Upper lobe of right lung (tissue), 1 donor: ENCODE measurements around the gene THOC7. TPM values are rescaled to one million over a fixed set of nuclear protein-coding genes. Genes with fewer than 3 reads are reported as not detected.
A peak's percentile ranks its signal among the peaks of the same experiment; 100 is the strongest.

Experiments used
- ATAC-seq: fragments of 200-7000 bp; cut with Tn5 transposase; one replicate; pipeline ENCODE4 v1.9.1; 2020; ENCODE audit warnings: mild to moderate bottlenecking, moderate library complexity
- DNase-seq: peaks from one replicate; pipeline ENCODE4 v3.0.0-alpha.2; 2020
- H3K27ac ChIP-seq: fragments of 200-600 bp; one replicate; pipeline ENCODE4 v1.8.0; 2022
- H3K27me3 ChIP-seq: fragments of 200-600 bp; one replicate; pipeline ENCODE4 v1.8.0; 2022; ENCODE audit warnings: mild to moderate bottlenecking
- H3K36me3 ChIP-seq: fragments of 200-600 bp; one replicate; pipeline ENCODE4 v1.8.0; 2022
- H3K4me1 ChIP-seq: fragments of 200-600 bp; one replicate; pipeline ENCODE4 v1.8.0; 2022
- H3K4me3 ChIP-seq: fragments of 200-600 bp; one replicate; pipeline ENCODE4 v1.8.0; 2022; ENCODE audit warnings: mild to moderate bottlenecking
- H3K9me3 ChIP-seq: fragments of 200-600 bp; one replicate; pipeline ENCODE4 v1.8.0; 2022
- intact Hi-C: fragments of 100-400 bp; cut with DNase I; formaldehyde crosslinking; loops from one replicate; pipeline ENCODE4 v1.11.0; 2022
- total RNA-seq: library from RNA; stranded (reverse); fragmentation: NEBNext Ultra II Directional; extraction: Animal tissue kit (Norgen Biotek cat#: 25700); gene quantifications from one replicate; pipeline ENCODE4 v1.2.1, GENCODE V29; 2021
- TF ChIP-seq, protein P1 (sequence below): fragments of 200-600 bp; IDR thresholded peaks from one replicate; pipeline ENCODE4 v1.8.0; 2022; ENCODE audit warnings: antibody characterized with exemption
- donor health status: DM: no; HTN: yes; CAD: no; lungs with severe emphysema.

Gene THOC7
- total RNA-seq, 1 donor from 2014 or later: 46.9 TPM

DNA sequence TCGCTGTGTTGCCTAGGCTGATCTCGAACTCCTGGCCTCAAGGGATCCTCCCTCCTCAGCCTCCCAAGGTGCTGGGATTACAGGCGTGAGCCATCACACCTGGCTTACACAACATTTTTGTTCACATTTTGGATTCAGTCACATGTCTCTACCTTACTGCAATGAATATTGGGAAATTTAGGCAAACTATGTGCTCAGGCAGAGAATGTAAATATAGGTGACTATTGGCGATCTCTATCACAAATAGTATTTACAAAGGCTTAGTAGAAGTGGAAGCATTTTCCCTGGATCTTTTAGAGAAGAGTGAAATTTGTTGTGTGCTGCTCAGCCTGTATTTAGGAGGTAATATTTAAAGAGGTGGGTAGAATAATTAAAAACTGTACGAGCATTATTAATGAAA lies 27.9 kb upstream of the THOC7 start:
- no peak for DNase-seq
- Histone ChIP-seq H3K36me3 (no peaks in the 10 kb centered on the region), H3K27ac (no peak overlapping the region), H3K9me3 (no peaks in the 10 kb centered on the region), H3K4me1 (peaks cover 10% of the 10 kb centered on the region), H3K27me3 (no peaks in the 10 kb centered on the region), H3K4me3 (no peak overlapping the region)
- TF ChIP-seq, protein P1, sequence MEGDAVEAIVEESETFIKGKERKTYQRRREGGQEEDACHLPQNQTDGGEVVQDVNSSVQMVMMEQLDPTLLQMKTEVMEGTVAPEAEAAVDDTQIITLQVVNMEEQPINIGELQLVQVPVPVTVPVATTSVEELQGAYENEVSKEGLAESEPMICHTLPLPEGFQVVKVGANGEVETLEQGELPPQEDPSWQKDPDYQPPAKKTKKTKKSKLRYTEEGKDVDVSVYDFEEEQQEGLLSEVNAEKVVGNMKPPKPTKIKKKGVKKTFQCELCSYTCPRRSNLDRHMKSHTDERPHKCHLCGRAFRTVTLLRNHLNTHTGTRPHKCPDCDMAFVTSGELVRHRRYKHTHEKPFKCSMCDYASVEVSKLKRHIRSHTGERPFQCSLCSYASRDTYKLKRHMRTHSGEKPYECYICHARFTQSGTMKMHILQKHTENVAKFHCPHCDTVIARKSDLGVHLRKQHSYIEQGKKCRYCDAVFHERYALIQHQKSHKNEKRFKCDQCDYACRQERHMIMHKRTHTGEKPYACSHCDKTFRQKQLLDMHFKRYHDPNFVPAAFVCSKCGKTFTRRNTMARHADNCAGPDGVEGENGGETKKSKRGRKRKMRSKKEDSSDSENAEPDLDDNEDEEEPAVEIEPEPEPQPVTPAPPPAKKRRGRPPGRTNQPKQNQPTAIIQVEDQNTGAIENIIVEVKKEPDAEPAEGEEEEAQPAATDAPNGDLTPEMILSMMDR: no peak
- no peak for ATAC-seq
- intact Hi-C loops: no loop called here

DNA sequence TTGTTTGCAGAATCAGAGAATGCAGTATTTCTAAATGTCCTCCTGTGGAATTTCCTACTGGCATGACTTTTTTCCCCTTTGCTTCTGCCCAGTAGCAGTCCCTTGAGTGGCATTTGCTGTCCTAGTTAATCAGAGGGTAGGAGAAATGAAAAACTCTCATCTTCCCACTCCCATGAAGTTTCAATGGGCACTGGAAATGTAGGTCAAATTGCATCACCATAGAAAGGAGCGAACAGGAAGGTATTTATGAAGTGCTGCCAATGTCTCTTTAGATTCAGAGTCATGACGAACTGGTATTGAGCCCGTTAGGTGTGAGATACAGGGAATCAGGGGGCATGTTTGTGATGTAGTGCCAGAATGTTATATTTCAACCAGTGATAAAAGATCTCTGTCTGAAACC lies 23.3 kb upstream of the THOC7 start:
- H3K9me3 ChIP-seq: no peaks in the 10 kb centered on the region
- H3K36me3 ChIP-seq: no peaks in the 10 kb centered on the region
- H3K4me3 ChIP-seq: no peak overlapping the region
- TF ChIP-seq, protein P1: no peak
- H3K27ac ChIP-seq: no peak overlapping the region
- no peak for DNase-seq
- H3K27me3 ChIP-seq: no peaks in the 10 kb centered on the region
- peak; percentile 65 for ATAC-seq
- intact Hi-C loops: no loop called here
- H3K4me1 ChIP-seq: peaks cover 15% of the 10 kb centered on the region

DNA sequence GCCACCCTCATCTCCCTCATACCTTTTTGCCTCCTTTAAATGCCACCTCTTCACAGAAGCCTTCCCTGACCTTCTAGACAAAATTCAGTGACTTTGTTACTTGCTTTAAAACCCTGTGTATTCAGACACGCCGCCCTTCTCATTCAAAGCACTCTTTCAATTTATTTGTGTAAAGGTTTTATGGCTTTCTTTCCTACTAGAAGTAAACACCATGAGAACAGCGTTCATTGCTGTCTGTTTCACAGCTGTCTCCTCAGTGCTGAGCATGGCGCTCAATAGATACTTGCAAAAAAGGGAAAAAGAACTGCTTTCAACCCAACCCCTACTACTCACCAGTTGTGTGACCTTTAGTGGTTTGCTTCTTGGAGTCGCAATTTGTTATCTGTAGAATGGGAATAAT lies 17.0 kb upstream of the THOC7 start:
- no peak for ATAC-seq
- Histone ChIP-seq H3K27me3 (no peaks in the 10 kb centered on the region), H3K27ac (no peak overlapping the region), H3K36me3 (no peaks in the 10 kb centered on the region), H3K4me1 (peaks cover under 1% of the 10 kb centered on the region), H3K4me3 (no peak overlapping the region), H3K9me3 (no peaks in the 10 kb centered on the region)
- intact Hi-C loops: no loop called here
- DNase-seq: no peak
- TF ChIP-seq, protein P1: no peak

DNA sequence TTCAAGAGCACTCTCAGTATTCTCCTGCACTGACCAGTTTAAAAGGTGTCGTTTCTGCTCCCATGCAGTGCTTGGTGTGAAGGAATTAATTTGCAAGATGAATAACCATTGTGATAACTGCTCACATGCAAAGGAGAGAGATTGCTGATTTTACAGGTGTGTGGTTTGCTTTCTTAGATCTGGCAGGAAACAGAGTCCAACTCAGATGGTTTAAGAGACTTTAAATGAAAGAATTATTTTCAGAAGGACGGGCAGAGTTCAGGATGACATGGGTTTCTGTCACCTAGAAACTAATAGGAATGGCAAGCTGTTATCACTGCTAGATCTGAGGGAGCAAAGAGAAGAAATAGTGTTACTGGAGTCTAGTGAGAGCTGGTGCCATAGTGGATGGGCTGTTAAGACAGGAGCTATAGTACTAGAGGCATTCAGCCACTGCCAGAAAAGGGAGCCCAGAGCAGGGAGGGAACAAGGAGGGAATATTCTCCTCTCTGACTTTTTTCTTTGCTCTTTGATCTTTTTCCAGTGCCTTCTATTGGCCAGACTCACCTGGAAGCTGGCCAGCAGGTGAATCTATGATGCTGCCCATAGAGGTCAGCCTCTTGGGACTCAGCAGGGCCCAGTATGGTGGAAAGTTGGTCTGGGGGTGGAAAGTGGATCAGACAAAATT lies 14.9 kb upstream of the THOC7 start:
- Histone ChIP-seq H3K9me3 (no peaks in the 10 kb centered on the region), H3K27me3 (no peaks in the 10 kb centered on the region), H3K27ac (no peak overlapping the region), H3K4me3 (no peak overlapping the region), H3K36me3 (no peaks in the 10 kb centered on the region), H3K4me1 (no peaks in the 10 kb centered on the region)
- DNase-seq (no peak), ATAC-seq (no peak)
- TF ChIP-seq, protein P1: no peak
- intact Hi-C loops: no loop called here

DNA sequence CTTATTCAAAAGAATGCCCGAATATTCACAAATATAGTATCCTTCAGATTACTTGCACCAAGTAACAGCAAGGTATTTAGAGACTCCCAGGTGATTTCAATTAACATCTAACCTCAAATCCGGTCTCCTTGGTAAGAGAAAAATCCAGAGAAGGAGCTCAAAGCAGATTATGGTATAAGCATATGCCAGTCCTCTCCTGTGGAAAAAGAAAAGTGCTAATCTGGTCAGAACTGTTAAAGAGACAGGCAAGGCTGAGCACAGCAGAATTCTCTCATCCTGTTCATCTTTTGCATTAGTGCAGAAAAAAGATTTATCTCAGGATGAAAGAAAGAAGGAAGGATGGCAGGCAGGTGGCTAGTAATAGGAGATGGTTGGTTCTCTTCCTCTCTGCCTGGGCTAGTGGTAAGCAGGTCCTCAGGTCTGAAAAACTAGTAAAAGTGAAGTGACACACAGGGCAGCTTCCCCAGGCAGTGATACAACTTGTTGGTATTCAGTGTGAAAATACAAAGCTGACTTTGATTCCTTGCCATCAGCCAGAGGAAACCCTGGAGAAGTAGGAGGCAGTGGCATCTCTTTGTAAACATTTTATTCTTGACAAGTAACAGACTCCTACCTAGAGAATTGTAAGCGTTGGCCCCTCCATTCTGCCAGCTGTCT lies 14.3 kb upstream of the THOC7 start:
- ATAC-seq: no peak
- no peaks in the 10 kb centered on the region for H3K4me1 ChIP-seq
- no peaks in the 10 kb centered on the region for H3K9me3 ChIP-seq
- DNase-seq: no peak
- no peaks in the 10 kb centered on the region for H3K36me3 ChIP-seq
- no peak overlapping the region for H3K27ac ChIP-seq
- H3K4me3 ChIP-seq: no peak overlapping the region
- TF ChIP-seq, protein P1: no peak
- intact Hi-C loops: no loop called here
- no peaks in the 10 kb centered on the region for H3K27me3 ChIP-seq
